Endothelial cell of umbilical vein (primary cell): Measurements from ENCODE around the gene FAM3C. TPM values are rescaled to one million over a fixed set of nuclear protein-coding genes. Genes with fewer than 3 reads are reported as not detected.

Source experiments
- BruUV-seq: library from RNA; stranded (reverse); fragments of 400-500 nt; replicated peaks from 2 replicates; lab custom pipeline; 2021; lab: Mats Ljungman, UMichigan
- CTCF ChIA-PET: fragments of 300-600, 350-600 bp; sonication (Branson Sonifier 250); formaldehyde crosslinking; loops from one replicate; lab custom pipeline; 2021; ENCODE audit warnings: antibody characterized with exemption, inconsistent platforms; lab: Charles Lee
- POLR2A ChIA-PET: fragments of 300-600, 350-600 bp; sonication (Branson Sonifier 250); formaldehyde crosslinking; loops from one replicate; lab custom pipeline; 2021; ENCODE audit warnings: antibody characterized with exemption, inconsistent platforms; lab: Charles Lee
- DNase-seq: peaks from one replicate; pipeline ENCODE4 v3.0.0-alpha.2; 2011; ENCODE audit warnings: low read depth, low spot score
- FAIRE-seq: peaks from 2 replicates; lab custom pipeline; 2011; peaks lifted over from hg19 to GRCh38; lab: Jason Lieb, UNC
- H2AFZ ChIP-seq: 2 replicates; pipeline ENCODE4 v1.6.0; 2012; ENCODE audit warnings: low read depth, low read length, control low read depth, inconsistent platforms
- H3K27ac ChIP-seq: 2 replicates; pipeline ENCODE4 v1.5.1; 2011; ENCODE audit warnings: low read depth, mild to moderate bottlenecking, control low read depth, low read length, moderate library complexity; ENCODE audit not compliant: insufficient read depth
- H3K27me3 ChIP-seq, 2 experiments: 2 replicates each; pipeline versions ENCODE4 v1.6.0 to v1.6.1; 2011; ENCODE audit warnings: low read length in 2 of 2, mixed read lengths in 1 of 2; ENCODE audit not compliant: control insufficient read depth in 2 of 2, insufficient read depth in 2 of 2
- H3K36me3 ChIP-seq, 2 experiments: 2 replicates in 1 of 2; 3 replicates in 1 of 2; pipeline ENCODE4 v1.5.1; 2011; ENCODE audit warnings: low read length in 2 of 2, mild to moderate bottlenecking in 1 of 2, moderate library complexity in 1 of 2; ENCODE audit not compliant: control insufficient read depth in 2 of 2, insufficient read depth in 2 of 2; ENCODE audit errors: extremely low read depth in 1 of 2
- H3K4me1 ChIP-seq: 3 replicates; pipeline ENCODE4 v1.5.1; 2011; ENCODE audit warnings: mild to moderate bottlenecking, low read length; ENCODE audit not compliant: control insufficient read depth, insufficient read depth; ENCODE audit errors: extremely low read depth
- H3K4me2 ChIP-seq: 2 replicates; pipeline ENCODE4 v1.6.1; 2011; ENCODE audit warnings: low read length, control low read depth, mixed read lengths; ENCODE audit not compliant: insufficient read depth
- H3K4me3 ChIP-seq, 3 experiments: fragments of 200-600 bp in 1 of 3; sonication (generic), shearing (Covaris generic) in 1 of 3; replicated peaks in 1 of 3; 2 replicates each; pipeline ENCODE4 v1.5.1; 2011 to 2016; ENCODE audit warnings: control low read depth in 3 of 3, low read length in 3 of 3, mild to moderate bottlenecking in 2 of 3, inconsistent platforms in 1 of 3, low read depth in 1 of 3, moderate library complexity in 1 of 3; ENCODE audit not compliant: insufficient read depth in 1 of 3
- H3K79me2 ChIP-seq: 2 replicates; pipeline ENCODE4 v1.6.0; 2012; ENCODE audit warnings: low read length, inconsistent platforms; ENCODE audit not compliant: control insufficient read depth, insufficient read depth
- H3K9ac ChIP-seq: replicated peaks from 2 replicates; pipeline ENCODE3; 2011; ENCODE audit warnings: low read length, control low read depth; ENCODE audit not compliant: insufficient read depth; ENCODE audit errors: extremely low read depth
- H3K9me1 ChIP-seq: replicated peaks from 3 replicates; pipeline ENCODE4 v1.6.0; 2011; ENCODE audit warnings: mild to moderate bottlenecking, low read length; ENCODE audit not compliant: control insufficient read depth, insufficient read depth; ENCODE audit errors: extremely low read depth
- H3K9me3 ChIP-seq: replicated peaks from 2 replicates; pipeline ENCODE4 v1.5.1; 2012; ENCODE audit warnings: low read length, inconsistent platforms; ENCODE audit not compliant: control insufficient read depth, insufficient read depth
- H4K20me1 ChIP-seq: replicated peaks from 2 replicates; pipeline ENCODE3; 2011; ENCODE audit warnings: mild to moderate bottlenecking, low read length; ENCODE audit not compliant: control insufficient read depth, insufficient read depth; ENCODE audit errors: extremely low read depth
- FOS ChIP-seq: IDR thresholded peaks from 2 replicates; pipeline ENCODE4 v1.6.1; 2011; ENCODE audit warnings: mild to moderate bottlenecking, low read length, moderate library complexity, borderline replicate concordance; ENCODE audit not compliant: insufficient read depth
- GATA2 ChIP-seq: IDR thresholded peaks from 2 replicates; pipeline ENCODE4 v1.7.0; 2011; ENCODE audit warnings: low read depth, mild to moderate bottlenecking, moderate library complexity, mixed read lengths, low read length; ENCODE audit not compliant: insufficient read length, insufficient read depth
- POLR2A ChIP-seq: IDR thresholded peaks from 2 replicates; pipeline ENCODE4 v1.6.1; 2012; ENCODE audit warnings: low read depth, mild to moderate bottlenecking, control low read depth, low read length
- dilution Hi-C: fragments of 300-500 bp; cut with MboI; formaldehyde crosslinking; loops from one replicate; pipeline ENCODE4 v1.15.0; 2019; ENCODE audit warnings: low sequenced_read_pairs; ENCODE audit not compliant: extremely low pct_ligation_motif_present
- intact Hi-C: fragments of 100-400 bp; cut with micrococcal nuclease; formaldehyde crosslinking; loops from one replicate; pipeline ENCODE4 v1.10.0; 2022
- polyA plus RNA-seq, 4 experiments: library from polyadenylated mRNA; depleted of rRNA in 3 of 4; stranded (reverse) in 3 of 4; unstranded in 1 of 4; fragments of >200 nt; gene quantifications; 2 replicates each; pipeline versions ENCODE4 v1.2.1 to v1.2.3, GENCODE V29; 2011 to 2012; ENCODE audit warnings: missing spikeins in 1 of 4
- total RNA-seq: library from RNA; stranded (reverse); gene quantifications from 2 replicates; pipeline ENCODE4 v1.2.3, GENCODE V29; 2021
- TF ChIP-seq, protein P1 (sequence below): IDR thresholded peaks from 2 replicates; pipeline ENCODE4 v1.6.1; 2011; ENCODE audit not compliant: insufficient read depth, insufficient read length
- TF ChIP-seq, protein P2 (sequence below), 2 donors: IDR thresholded peaks; 1 replicate in 1 of 2; 2 replicates in 1 of 2; pipeline ENCODE4 v1.5.1; 2011; ENCODE audit warnings: low read length in 2 of 2, mild to moderate bottlenecking in 2 of 2, moderate library complexity in 2 of 2, control low read depth in 1 of 2, inconsistent platforms in 1 of 2, low read depth in 1 of 2; ENCODE audit not compliant: insufficient read depth in 1 of 2; ENCODE audit errors: extremely low read depth in 1 of 2

Gene FAM3C
- total and polyA plus RNA-seq, 2 donors (not counting 3 experiments of a cell fraction or from before 2014, with no cell fraction given), result 20.2 to 50.0 TPM

DNA sequence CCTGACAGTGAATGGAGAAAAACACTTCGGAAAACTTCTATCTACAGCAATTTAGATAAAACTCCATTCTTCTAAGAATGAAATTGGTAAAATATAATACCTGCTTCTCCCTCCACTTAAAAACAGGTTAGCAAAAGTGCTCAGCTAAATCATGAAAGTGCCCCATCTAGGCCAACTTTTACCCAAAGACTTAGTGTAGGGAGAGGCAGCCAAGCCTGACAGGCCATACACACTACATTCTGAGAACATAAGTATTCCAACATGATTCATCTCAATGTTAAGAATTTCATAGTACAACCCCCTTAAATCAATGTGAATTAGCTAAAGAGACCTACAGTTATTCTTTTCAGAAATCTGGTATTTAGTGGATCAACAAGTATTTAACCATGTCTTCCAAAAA, 7.2 kb downstream of the FAM3C start:
- Histone ChIP-seq H3K4me3 (no peak overlapping the region), H3K79me2 (peaks cover 99% of the 10 kb centered on the region), H3K27me3 (no peaks in the 10 kb centered on the region), H2AFZ (no peak overlapping the region), H4K20me1 (peaks cover 8% of the 10 kb centered on the region), H3K9me1 (no peaks in the 10 kb centered on the region), H3K4me1 (peaks cover 19% of the 10 kb centered on the region), H3K27ac (no peak overlapping the region), H3K9ac (no peak overlapping the region), H3K9me3 (no peaks in the 10 kb centered on the region), H3K36me3 (no peaks in the 10 kb centered on the region), H3K4me2 (no peak overlapping the region)
- no peak for DNase-seq
- no peak for FAIRE-seq
- intact Hi-C loops (no loop called here), dilution Hi-C loops (no loop called here)
- ChIA-PET CTCF (interaction anchor here (0.7 to 2.7 kb wide), 4 partner anchors 9 to 49 kb away, joined by 3 to 9 read pairs (median 3); no protein-coding TSS in a partner anchor), POLR2A (no interaction called here)
- no TSS peak for BruUV-seq
- TF ChIP-seq, protein P1, sequence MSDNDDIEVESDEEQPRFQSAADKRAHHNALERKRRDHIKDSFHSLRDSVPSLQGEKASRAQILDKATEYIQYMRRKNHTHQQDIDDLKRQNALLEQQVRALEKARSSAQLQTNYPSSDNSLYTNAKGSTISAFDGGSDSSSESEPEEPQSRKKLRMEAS, result no peak
- TF ChIP-seq, protein P2, sequence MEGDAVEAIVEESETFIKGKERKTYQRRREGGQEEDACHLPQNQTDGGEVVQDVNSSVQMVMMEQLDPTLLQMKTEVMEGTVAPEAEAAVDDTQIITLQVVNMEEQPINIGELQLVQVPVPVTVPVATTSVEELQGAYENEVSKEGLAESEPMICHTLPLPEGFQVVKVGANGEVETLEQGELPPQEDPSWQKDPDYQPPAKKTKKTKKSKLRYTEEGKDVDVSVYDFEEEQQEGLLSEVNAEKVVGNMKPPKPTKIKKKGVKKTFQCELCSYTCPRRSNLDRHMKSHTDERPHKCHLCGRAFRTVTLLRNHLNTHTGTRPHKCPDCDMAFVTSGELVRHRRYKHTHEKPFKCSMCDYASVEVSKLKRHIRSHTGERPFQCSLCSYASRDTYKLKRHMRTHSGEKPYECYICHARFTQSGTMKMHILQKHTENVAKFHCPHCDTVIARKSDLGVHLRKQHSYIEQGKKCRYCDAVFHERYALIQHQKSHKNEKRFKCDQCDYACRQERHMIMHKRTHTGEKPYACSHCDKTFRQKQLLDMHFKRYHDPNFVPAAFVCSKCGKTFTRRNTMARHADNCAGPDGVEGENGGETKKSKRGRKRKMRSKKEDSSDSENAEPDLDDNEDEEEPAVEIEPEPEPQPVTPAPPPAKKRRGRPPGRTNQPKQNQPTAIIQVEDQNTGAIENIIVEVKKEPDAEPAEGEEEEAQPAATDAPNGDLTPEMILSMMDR (IDR thresholded peaks at IDR 0.05; ENCODE audit: extremely low read depth in 1 of 2, insufficient read depth in 1 of 2, low read depth in 1 of 2, low read length in 2 of 2), result no peak

DNA sequence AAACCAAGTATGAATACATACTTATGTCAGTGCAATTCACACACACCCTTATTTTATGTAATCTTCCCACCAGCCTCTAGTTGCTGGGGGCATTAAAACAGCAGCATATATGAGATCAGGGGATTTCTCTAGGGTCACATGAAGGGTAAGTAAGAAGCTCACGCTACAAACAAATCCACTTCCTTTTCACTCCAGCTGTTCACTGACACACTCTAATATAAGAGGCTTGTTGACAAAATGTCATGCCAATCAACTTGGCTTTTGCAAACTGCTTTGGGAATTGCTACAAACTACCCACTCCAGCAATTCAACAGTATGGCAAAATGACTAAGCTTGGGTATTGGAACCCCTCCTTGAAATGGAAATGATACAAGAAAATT, 10.3 kb downstream of the FAM3C start:
- no peak for TF ChIP-seq POLR2A
- TF ChIP-seq FOS, result no peak
- TF ChIP-seq, protein P2 (IDR thresholded peaks at IDR 0.05; ENCODE audit: extremely low read depth in 1 of 2, insufficient read depth in 1 of 2, low read depth in 1 of 2, low read length in 2 of 2), result no peak
- TF ChIP-seq GATA2, result no peak
- Histone ChIP-seq H2AFZ (no peak overlapping the region), H3K9me1 (no peaks in the 10 kb centered on the region), H3K4me3 (no peak overlapping the region), H3K27ac (no peak overlapping the region), H3K79me2 (peaks cover 87% of the 10 kb centered on the region), H3K9me3 (no peaks in the 10 kb centered on the region), H3K27me3 (no peaks in the 10 kb centered on the region), H3K4me2 (no peak overlapping the region), H3K9ac (no peak overlapping the region), H3K36me3 (no peaks in the 10 kb centered on the region), H4K20me1 (peaks cover 3% of the 10 kb centered on the region), H3K4me1 (peaks cover 23% of the 10 kb centered on the region)
- dilution Hi-C loops, result no loop called here
- FAIRE-seq, result no peak
- intact Hi-C loops, result loop anchor here (1.0 kb wide), 1 partner anchor 10 kb away; no protein-coding TSS in a partner anchor
- ChIA-PET CTCF (interaction anchor here (0.6 to 2.9 kb wide), 6 partner anchors 11 to 609 kb away, joined by 3 to 14 read pairs (median 4); partner anchors contain the start of gene FAM3C), POLR2A (interaction anchor here (0.6 to 1.7 kb wide), 2 partner anchors 10 to 1580 kb away, joined by 3 to 9 read pairs; partner anchors contain the start of gene FAM3C)
- BruUV-seq, result no TSS peak
- peak; percentile 71 for DNase-seq
